Measurements from ENCODE around the gene GATA3.

The GATA3 gene

DNA sequence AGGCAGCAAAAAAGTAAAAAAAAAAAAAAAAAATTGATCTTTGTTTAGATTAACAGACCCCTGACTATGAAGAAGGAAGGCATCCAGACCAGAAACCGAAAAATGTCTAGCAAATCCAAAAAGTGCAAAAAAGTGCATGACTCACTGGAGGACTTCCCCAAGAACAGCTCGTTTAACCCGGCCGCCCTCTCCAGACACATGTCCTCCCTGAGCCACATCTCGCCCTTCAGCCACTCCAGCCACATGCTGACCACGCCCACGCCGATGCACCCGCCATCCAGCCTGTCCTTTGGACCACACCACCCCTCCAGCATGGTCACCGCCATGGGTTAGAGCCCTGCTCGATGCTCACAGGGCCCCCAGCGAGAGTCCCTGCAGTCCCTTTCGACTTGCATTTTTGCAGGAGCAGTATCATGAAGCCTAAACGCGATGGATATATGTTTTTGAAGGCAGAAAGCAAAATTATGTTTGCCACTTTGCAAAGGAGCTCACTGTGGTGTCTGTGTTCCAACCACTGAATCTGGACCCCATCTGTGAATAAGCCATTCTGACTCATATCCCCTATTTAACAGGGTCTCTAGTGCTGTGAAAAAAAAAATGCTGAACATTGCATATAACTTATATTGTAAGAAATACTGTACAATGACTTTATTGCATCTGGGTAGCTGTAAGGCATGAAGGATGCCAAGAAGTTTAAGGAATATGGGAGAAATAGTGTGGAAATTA, 19.4 kb downstream of the GATA3 start:
- no peaks in the 10 kb centered on the region; the same call in 1 of the 2 replicates for H3K36me3 ChIP-seq (ENCODE audit: insufficient read depth, low read length)
- H3K4me1 ChIP-seq (ENCODE audit: insufficient read depth, low read length) = peaks cover 15% of the 10 kb centered on the region; the same call in 1 of the 2 replicates
- no peak overlapping the region for H3K9ac ChIP-seq (ENCODE audit: low read depth, low read length)
- H3K9me3 ChIP-seq (ENCODE audit: control insufficient read depth, insufficient read depth, low read length) = no peaks in the 10 kb centered on the region

DNA sequence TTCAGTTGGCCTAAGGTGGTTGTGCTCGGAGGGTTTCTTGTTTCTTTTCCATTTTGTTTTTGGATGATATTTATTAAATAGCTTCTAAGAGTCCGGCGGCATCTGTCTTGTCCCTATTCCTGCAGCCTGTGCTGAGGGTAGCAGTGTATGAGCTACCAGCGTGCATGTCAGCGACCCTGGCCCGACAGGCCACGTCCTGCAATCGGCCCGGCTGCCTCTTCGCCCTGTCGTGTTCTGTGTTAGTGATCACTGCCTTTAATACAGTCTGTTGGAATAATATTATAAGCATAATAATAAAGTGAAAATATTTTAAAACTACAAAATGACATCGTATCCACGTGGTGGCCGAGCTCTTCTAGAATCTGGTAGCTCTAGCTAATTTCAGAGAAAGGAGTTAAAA, 20.4 kb downstream of the GATA3 start:
- Histone ChIP-seq H3K9me3 (ENCODE audit: control insufficient read depth, insufficient read depth, low read length) (no peaks in the 10 kb centered on the region), H3K4me1 (ENCODE audit: insufficient read depth, low read length) (peaks cover 18% of the 10 kb centered on the region), H3K9ac (ENCODE audit: low read depth, low read length) (no peak overlapping the region), H3K36me3 (ENCODE audit: insufficient read depth, low read length) (no peaks in the 10 kb centered on the region; the same call in 1 of the 2 replicates)

DNA sequence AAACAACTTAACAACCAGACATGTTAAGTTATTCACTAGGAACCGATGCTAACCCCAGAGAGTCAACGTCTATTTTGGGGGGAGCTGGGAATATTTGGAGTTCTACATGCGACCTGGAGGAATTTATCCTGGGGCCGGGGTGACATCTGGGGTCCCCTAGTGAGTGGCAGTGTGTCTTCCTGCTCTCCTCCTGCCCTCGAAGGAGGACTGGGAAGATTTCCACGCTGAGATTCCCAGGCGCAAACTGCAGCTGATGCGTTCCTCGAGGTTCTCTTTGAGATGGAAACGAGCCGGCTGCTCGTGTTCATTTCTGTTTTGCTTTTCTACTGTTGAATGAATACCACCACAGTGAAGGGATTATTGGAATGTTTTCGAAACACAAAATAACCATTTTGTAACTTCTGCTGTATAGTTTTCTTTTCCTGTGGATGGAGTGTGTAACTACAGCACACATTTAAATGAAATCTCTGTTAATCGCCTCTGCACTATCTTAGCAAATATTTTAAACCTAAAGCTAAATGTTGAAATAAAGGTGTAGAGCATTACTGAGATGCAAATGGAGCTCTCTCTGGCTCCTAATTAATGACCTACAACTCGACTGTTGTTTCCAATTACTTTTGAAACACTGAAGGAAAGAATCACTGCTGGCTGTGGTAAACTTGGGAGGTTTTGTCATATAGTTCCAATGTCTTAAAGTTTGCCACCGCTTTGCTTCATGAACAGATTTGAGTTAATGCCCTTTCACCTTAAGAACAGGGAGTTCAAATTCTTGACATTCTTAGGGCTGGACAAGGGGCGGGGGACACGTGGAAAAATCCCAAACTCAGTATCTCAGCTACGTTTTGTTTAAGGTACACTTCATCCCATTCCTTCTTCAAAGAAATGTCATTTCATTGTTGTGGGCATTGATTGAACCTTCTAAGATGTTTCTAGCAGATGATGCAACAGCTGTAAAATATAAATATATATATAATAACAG, 21.1 kb downstream of the GATA3 start:
- Histone ChIP-seq H3K9ac (ENCODE audit: low read depth, low read length) (no peak overlapping the region), H3K9me3 (ENCODE audit: control insufficient read depth, insufficient read depth, low read length) (no peaks in the 10 kb centered on the region), H3K4me1 (ENCODE audit: insufficient read depth, low read length) (peaks cover 18% of the 10 kb centered on the region), H3K36me3 (ENCODE audit: insufficient read depth, low read length) (no peaks in the 10 kb centered on the region; the same call in 1 of the 2 replicates)

DNA sequence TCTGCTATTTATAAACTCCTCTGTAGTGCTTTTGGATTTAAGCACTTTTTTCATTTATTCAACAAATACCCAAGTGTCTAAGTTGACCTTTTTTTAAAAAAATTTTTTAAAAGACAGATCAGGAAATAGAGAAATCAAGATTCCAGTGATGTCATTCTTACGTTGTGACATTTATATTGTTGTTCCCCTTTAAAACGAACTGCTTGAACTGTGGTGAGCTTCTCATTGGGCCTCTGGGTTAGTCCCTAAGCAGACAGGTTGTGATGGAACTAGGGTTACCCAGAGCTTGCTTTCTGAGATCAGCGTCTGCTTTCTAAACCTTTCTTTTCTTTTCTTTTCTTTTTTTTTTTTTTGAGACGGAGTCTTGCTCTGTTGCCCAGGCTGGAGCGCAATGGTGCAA, 22.4 kb downstream of the GATA3 start:
- H3K4me1 ChIP-seq (ENCODE audit: insufficient read depth, low read length) = peaks cover 18% of the 10 kb centered on the region
- H3K9ac ChIP-seq (ENCODE audit: low read depth, low read length) = no peak overlapping the region
- no peaks in the 10 kb centered on the region for H3K9me3 ChIP-seq (ENCODE audit: control insufficient read depth, insufficient read depth, low read length)
- H3K36me3 ChIP-seq (ENCODE audit: insufficient read depth, low read length) = no peaks in the 10 kb centered on the region; the same call in 1 of the 2 replicates

DNA sequence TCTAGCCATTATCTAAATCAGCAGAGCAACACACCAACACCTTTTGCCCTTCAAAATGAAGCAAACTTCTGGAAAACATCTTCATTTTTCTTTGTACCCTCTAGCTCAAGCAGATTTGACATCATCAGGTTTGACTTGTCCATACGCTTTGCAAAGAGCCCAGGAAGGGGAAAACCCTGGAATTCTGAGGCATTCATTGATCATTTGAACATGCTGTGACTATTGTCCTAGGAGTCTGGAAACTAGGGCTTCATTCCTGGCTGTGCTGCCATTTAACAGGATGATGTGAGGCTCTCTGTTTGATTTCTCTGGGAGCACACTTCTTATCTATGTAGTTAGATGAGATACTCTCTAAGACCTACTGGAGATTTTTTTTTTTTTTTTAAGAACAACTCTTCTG, 23.5 kb downstream of the GATA3 start:
- Histone ChIP-seq H3K4me1 (ENCODE audit: insufficient read depth, low read length) (peaks cover 18% of the 10 kb centered on the region), H3K36me3 (ENCODE audit: insufficient read depth, low read length) (no peaks in the 10 kb centered on the region; the same call in 1 of the 2 replicates), H3K9me3 (ENCODE audit: control insufficient read depth, insufficient read depth, low read length) (no peaks in the 10 kb centered on the region), H3K9ac (ENCODE audit: low read depth, low read length) (no peak overlapping the region)

DNA sequence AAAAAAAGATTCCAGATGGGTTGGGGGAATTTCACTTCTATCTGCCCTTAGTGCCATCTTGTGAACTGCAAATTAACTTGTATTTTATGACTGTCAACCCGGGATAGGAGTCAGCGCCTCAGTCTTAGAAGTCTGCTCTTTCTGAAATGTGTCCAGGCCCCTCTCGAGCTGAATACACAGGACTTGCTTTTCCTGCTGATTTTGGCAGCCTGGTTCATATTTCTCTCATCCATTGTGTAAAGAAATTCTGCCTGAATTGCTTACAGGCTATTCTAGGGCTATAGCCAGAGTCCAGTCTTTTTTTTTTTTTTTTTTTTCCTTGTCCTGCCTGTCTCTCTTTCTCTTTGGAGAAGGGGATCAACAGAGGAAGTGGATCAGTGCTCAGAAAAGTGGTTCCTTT, 24.6 kb downstream of the GATA3 start:
- no peak overlapping the region for H3K9ac ChIP-seq (ENCODE audit: low read depth, low read length)
- H3K4me1 ChIP-seq (ENCODE audit: insufficient read depth, low read length) = peaks cover 18% of the 10 kb centered on the region
- no peaks in the 10 kb centered on the region for H3K36me3 ChIP-seq (ENCODE audit: insufficient read depth, low read length)
- no peaks in the 10 kb centered on the region for H3K9me3 ChIP-seq (ENCODE audit: control insufficient read depth, insufficient read depth, low read length)

DNA sequence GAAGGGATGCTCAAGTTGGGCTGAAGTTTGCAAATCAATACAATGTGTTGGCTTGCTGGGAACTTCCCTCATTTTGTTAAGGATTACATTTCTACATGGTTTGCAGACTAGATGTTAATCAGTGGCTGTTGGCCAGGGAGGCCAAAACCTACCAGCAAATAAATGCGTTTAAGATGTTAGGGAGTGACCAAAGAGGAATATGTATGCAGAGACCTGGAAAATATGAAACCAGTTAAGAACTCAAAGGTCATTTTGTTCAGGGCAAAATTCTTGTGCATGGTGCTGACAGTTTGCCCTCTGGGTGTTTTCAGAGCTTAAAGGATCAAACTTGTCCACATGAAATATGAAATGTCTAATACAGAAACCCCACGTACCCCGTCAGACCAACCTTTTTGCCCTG, 30.3 kb downstream of the GATA3 start:
- Histone ChIP-seq H3K4me1 (ENCODE audit: insufficient read depth, low read length) (peaks cover 6% of the 10 kb centered on the region), H3K36me3 (ENCODE audit: insufficient read depth, low read length) (no peaks in the 10 kb centered on the region), H3K9ac (ENCODE audit: low read depth, low read length) (no peak overlapping the region), H3K9me3 (ENCODE audit: control insufficient read depth, insufficient read depth, low read length) (no peaks in the 10 kb centered on the region)

DNA sequence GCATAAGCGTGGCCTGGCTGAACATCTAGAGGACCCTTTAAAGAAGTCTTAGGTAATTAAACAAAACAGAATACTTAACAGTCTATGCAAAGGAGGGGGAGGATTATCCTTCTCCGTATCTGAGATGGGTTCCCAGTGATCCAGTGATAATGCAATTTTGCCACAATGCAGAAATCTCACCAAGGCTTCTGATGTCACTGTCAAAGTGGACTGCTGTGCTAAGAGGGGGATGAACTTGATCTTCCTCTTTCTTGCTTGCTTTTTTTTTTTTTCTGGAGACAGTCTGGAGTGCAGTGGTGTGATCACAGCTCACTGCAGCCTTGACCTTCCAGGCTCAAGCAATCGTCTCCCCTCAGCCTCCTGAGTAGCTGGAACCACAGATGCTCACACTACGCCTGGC, 30.8 kb downstream of the GATA3 start:
- Histone ChIP-seq H3K36me3 (ENCODE audit: insufficient read depth, low read length) (no peaks in the 10 kb centered on the region), H3K9me3 (ENCODE audit: control insufficient read depth, insufficient read depth, low read length) (no peaks in the 10 kb centered on the region), H3K9ac (ENCODE audit: low read depth, low read length) (no peak overlapping the region), H3K4me1 (ENCODE audit: insufficient read depth, low read length) (peaks cover 6% of the 10 kb centered on the region)

DNA sequence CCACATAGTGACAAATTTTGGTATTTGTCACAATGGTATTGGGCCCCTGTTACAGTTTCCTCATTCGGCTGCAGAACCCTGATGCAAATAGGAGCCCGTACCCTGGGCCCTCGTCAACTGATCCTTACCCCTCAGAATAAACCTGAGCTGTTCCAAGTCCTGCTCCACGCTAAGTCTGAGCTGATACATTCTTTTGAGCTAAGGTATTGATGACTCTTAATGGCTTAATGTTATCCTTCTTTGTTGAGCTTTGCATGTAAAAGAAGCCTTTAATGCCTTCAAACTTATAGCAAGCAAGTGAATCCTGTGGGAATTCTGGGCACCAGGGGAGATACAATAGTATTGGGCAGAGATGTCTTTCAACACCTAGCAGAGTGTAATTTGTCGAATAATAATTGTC, 31.8 kb downstream of the GATA3 start:
- Histone ChIP-seq H3K9me3 (ENCODE audit: control insufficient read depth, insufficient read depth, low read length) (no peaks in the 10 kb centered on the region), H3K9ac (ENCODE audit: low read depth, low read length) (no peak overlapping the region; the same call in 1 of the 2 replicates), H3K4me1 (ENCODE audit: insufficient read depth, low read length) (peaks cover 6% of the 10 kb centered on the region), H3K36me3 (ENCODE audit: insufficient read depth, low read length) (no peaks in the 10 kb centered on the region)

DNA sequence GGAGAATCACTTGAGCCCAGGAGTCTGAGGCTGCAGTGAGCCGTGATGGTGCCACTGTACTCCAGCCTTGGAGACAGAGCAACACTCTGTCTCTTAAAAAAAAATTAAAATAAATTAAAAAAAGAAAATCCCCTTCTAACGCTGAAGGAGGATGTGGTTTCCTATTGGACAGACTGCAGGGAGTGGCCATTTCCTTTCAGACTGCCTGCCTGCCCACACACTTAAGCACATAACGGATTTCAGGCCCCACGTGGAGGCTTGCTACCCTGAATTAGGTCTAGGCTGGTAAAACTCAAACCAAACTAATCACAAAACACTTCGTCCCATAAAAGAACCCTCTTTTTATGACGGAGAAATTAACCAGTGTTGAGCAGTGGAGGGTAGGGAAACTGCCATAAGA, 34.0 kb downstream of the GATA3 start:
- Histone ChIP-seq H3K36me3 (ENCODE audit: insufficient read depth, low read length) (no peaks in the 10 kb centered on the region), H3K9me3 (ENCODE audit: control insufficient read depth, insufficient read depth, low read length) (no peaks in the 10 kb centered on the region), H3K4me1 (ENCODE audit: insufficient read depth, low read length) (peaks cover 6% of the 10 kb centered on the region), H3K9ac (ENCODE audit: low read depth, low read length) (no peak overlapping the region)

DNA sequence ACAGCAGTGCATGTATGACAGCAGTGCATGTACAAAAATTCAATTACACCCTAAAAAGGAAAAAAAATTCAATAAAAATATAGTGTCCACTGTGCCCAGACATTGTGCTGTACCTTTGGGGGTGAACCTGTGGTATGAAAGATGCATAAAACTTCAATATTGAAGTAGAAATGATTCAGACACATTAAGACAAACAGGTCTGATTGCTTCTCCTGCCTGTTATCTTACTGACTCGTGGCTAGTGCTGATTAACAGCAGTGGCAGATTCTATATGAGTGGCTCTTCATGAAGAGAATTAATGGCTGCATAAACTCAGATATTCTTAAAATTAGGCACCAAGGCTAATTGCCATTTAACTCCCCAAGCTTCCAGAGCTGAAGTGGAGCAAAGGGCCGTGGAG, 37.9 kb downstream of the GATA3 start:
- Histone ChIP-seq H3K9me3 (ENCODE audit: control insufficient read depth, insufficient read depth, low read length) (no peaks in the 10 kb centered on the region), H3K9ac (ENCODE audit: low read depth, low read length) (no peak overlapping the region), H3K4me1 (ENCODE audit: insufficient read depth, low read length) (no peaks in the 10 kb centered on the region), H3K36me3 (ENCODE audit: insufficient read depth, low read length) (no peaks in the 10 kb centered on the region)

DNA sequence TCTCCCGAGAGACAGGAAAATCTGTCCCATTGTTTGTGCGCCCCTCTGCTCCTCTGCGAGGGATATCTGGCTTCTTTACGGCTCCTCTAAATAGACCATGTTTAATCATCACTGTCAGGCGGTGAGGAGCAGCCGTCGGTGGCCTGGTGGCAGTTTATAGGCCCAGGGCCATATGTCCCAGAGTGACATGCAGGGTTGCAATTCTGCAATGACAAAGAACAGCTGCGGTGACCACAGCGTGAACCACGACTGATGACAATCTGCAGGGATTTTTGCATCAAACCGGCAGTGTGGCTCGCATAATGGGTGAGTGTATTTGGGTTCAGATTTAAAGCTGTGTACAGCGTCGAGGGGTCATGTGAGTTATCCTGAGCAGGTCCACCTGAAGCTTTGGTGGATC, 41.5 kb downstream of the GATA3 start:
- Histone ChIP-seq H3K4me1 (ENCODE audit: insufficient read depth, low read length) (no peaks in the 10 kb centered on the region), H3K9me3 (ENCODE audit: control insufficient read depth, insufficient read depth, low read length) (no peaks in the 10 kb centered on the region), H3K36me3 (ENCODE audit: insufficient read depth, low read length) (no peaks in the 10 kb centered on the region), H3K9ac (ENCODE audit: low read depth, low read length) (no peak overlapping the region)

DNA sequence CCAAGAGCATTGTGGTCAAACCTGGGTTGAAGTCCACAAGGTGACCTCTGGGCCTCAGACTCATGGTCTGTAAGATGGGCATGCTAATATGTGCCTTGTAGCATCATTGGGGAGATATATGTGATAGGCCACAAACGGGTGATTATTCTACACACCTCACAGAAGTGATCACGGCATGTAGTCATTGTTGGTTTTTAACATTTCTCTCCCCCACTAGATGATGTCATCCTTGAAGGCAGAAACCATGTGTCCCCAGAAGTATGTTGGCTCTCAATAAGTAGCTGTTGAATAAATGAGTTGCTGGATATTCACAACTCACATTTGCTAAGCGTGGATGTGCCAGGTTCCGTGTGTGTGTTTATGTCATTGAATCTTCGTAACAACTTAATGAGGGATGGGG, 42.4 kb downstream of the GATA3 start:
- no peak overlapping the region for H3K9ac ChIP-seq (ENCODE audit: low read depth, low read length)
- H3K36me3 ChIP-seq (ENCODE audit: insufficient read depth, low read length) = no peaks in the 10 kb centered on the region
- no peaks in the 10 kb centered on the region for H3K9me3 ChIP-seq (ENCODE audit: control insufficient read depth, insufficient read depth, low read length)
- no peaks in the 10 kb centered on the region for H3K4me1 ChIP-seq (ENCODE audit: insufficient read depth, low read length)

DNA sequence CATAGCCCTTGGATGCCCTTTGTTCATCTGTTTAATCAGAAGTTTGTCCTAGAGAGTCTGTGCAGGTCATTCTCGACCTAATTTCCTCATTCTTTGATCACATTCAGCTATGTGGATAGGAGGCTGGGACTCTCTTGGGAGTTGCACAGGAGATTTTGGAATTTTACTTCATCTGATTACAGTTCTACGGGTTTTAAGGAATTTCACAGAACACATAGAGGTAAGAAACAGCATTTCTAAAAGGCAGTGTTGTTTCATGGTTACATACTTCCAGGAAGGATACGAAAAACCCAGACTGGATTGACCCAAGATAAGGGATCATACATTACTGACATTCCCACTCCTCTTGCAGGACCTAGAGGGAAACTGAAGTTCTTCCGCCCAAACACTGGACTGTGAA, 45.9 kb downstream of the GATA3 start:
- Histone ChIP-seq H3K36me3 (ENCODE audit: insufficient read depth, low read length) (no peaks in the 10 kb centered on the region), H3K9me3 (ENCODE audit: control insufficient read depth, insufficient read depth, low read length) (no peaks in the 10 kb centered on the region), H3K4me1 (ENCODE audit: insufficient read depth, low read length) (no peaks in the 10 kb centered on the region; the same call in 1 of the 2 replicates)

More for the DNA sequence above, 45.9 kb downstream of the GATA3 start:
- no peak overlapping the region for H3K9ac ChIP-seq (ENCODE audit: low read depth, low read length)

All from ES-I3 (cell line).